HG02885 (cell line): Measurements from ENCODE around the gene TCHP.

Experiments
- ATAC-seq: cut with Tn5 transposase; IDR thresholded peaks from one replicate; pipeline ENCODE4 v1.9.1; 2021; ENCODE audit warnings: mild to moderate bottlenecking; ENCODE audit not compliant: unreplicated experiment, poor library complexity

The TCHP gene

DNA sequence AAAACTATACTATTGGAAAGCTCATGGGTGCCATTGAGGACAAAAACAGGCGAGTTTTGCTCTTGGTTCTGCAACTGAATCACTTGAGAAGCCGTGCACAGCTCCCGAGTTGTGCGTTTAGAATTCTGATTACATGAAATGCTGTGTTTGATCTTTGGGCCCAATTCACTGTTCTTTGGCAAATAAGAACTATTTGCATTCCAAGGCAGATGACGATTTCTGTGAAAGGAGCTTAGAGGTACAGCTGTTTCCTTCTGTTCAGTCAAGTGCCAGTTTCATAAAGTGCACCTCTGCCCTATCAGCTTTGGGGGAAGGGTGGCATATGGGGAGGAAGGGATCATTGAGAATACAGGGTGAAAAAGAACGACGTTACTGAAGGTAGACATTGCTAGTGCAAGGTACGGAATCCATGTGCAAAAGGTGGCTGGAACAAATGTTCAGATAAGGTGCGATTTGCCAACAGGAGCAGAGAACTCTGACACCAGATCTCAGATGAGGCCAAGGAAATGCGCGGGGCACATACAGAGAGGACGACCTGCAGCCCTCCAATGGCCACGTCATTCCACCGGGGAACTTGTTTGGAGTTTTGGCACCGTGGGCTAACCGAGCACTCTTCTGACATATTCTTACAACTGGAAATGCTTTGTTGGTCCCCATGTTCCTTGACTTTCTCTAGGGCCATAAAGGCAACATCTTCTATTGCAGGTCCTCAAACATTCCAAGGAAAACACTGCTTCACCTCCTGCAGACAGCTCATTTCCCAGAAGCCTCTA lies 30.1 kb downstream of the TCHP start:
- no peak for ATAC-seq

DNA sequence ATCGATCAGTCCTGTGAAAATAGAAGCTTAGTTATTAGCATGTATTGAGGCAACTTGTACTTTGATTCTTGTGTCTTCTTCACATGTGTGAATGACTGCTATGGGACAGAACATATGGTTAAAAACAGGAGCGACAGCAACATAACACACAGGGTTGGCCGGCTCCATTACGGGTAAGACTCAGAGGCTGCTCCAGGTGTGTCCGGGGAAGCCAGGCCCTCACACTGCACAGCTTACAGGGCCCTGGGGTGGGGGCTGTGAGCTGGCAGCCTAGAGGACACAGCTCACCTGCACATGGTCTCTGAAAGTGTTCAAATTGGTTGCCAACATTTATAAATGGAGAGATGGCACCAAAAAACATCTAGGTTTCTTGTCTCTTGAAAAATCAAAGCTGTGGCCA lies 31.1 kb downstream of the TCHP start:
- ATAC-seq = no peak

DNA sequence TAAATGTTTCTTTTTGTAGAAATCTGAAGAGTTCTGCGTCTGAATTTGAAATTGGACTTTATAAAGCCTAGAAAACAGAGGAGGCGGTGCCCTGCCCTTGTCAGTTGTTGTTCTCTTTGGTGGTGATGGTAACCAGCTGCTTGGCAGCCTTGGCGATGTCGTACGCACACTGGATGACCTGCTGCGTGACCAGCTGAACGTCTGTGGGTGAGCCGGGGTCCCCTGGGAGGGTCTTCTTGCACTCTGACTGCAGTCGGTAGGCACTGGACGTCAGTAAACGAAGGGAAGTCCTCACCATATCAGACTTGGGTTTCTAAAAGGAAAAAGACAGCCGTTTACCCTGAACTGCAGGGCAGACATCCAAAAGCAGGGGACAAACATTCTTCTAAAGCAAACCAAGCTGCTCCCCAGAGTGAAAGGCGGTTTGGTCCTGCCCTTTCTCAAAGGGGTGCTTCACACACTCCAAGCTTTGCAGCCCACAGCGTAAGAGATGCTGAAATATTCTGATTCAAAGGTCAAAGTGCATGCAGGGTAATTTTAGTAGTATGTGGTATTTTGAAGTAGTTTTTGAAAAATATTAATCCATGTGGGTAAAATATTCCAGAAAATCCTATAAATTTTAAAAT lies 32.9 kb downstream of the TCHP start:
- no peak for ATAC-seq

DNA sequence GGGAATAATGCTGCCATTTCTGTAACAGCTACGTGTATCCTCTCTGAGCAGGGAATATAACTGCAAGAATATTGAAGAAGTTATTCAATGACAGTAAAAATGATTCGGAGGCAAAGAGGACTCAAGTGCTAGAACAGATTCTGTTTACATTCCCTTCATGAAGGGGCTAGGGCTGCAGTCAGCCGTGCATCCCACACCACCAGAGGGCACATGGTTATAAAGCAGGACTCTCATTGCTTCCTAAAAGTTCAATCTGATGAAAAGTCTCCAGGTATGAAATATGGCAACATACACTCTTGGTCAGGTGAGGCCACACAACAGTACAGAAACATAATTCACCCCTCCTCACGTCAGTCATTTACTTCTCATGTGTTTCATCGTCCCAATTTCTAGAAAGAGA lies 34.0 kb downstream of the TCHP start:
- no peak for ATAC-seq

DNA sequence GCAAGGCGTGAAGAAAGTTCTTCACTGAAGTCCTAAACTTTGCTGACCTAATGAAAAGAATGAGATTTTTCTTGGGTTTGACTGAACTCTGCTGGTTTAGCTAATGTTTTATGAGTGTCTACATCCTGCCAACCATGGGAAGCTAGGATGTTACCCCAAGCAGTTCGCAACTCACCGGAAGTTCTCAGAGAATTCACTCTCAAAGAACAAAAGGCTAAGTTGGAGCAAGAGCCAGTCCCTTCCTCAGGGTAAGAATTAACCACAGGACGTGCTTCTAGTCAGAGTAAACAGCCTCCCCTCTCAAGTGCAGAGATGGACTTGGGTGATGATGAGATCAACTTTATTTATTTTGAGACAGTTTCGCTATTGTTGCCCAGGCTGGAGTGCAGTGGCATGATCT lies 37.3 kb downstream of the TCHP start:
- ATAC-seq = no peak

DNA sequence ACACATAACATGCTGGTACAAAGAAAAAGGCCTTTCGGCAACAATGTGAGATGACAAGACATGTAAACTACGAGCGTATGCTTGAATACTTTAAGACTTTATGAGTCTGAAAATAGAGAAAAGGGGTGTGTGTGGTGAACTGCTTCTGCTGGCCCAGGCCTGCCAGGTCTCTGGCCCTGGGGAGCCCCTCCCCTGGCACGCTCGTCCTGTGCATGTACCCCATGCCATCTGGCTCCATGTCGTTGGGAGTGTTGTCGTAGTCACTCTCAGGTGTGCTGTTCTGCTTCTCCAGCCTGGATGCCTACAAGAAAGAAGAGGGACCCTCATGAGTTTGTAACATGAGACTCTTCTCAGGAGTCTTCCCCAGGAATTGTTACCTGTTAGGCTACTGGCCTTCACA lies 38.9 kb downstream of the TCHP start:
- no peak for ATAC-seq

DNA sequence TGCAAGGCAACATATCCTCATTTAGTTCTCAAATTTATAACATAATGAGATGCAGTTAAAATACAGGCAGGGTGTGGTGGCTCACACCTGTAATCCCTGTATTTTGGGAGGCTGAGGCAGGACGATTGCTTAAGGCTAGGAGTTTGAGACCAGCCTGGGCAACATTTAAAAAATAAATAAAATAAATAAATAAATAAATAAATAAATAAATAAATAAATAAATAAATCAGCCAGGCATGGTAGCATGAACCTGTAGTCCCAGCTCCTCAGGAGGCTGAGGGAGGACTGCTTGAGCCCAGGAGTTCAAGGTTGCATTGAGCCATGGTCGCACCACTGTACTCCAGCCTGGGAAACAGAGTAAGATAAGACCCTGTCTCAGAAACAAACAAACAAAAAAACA lies 39.4 kb downstream of the TCHP start:
- ATAC-seq = no peak

DNA sequence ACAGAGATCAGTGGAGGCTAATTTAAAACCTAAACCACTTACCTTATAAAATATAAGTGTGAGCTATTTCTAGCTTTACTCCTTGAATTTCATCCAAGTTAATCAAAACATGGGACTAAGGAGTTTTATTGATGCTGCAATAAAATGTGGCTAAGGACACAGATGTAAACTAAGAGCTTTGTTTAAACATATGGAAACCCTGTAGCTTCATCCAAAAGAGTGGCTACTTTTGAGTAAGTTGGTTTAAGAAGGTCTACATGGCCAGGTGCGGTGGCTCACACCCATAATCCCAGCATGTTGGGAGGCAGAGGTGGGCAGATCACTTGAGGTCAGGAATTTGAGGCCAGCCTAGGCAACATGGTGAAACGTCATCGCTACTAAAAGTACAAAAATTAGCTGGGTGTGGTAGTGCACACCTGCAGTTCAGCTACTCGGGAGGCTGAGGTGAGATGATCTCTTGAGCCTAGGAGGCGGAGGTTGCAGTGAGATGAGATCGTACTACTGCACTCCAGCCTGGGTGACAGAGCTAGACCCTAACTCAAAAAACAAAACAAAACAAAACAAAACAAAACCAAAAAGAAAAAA lies 40.4 kb downstream of the TCHP start:
- no peak for ATAC-seq

DNA sequence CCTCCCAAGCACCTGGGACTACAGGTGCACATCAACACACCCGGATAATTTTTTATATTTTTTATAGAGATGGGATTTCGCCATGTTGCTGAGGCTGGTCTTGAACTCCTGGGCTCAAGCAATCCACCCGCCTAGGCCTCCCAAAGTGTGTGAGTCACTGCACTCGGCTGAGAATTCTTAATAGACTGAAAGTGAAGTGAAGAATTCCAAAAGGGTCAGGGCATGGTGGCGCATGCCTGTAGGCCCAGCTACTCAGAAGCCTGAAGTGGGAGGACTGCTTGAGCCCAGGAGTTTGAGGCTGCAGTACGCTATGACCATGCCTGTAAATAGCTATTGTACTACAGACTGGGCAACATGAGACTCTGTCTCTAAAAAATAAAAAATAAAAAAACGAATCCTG lies 43.7 kb downstream of the TCHP start:
- ATAC-seq = no peak

DNA sequence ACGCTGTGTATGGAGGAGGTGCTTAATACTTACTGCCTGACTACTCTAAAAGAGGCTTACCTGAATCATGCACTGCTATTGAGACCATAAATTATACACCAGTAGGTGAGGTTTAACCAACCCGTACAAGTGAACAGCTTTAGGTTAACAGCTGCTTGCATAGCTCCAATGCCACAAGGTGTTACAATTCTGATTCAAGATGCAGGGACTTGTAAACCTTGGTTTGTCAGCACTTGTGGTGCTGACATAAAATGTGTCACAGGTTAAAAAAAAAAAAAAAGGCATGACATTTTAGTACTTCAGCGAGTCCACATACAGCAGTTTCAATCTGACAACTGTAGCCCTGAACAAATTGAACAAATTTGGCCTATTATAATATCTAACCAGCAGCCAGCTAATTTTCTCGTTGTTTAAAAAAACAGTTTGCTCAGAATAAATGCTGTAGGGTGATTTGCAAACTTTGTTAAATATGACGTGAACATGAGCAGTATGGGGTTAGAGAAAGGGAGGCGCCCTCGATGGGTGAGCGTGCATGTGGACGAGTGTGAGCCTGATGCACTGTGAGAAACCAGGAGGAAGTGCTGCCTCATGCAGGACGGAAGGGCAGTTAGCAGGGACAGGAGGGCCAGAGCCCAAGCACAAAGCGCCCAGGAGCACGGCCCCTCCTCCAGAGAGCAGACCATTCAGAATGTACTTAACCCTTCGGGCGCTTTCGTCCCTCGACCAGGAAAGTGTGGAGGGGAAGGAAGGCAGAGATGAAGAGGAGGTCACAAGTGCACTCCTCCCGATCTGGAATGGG lies 44.7 kb downstream of the TCHP start:
- no peak for ATAC-seq

DNA sequence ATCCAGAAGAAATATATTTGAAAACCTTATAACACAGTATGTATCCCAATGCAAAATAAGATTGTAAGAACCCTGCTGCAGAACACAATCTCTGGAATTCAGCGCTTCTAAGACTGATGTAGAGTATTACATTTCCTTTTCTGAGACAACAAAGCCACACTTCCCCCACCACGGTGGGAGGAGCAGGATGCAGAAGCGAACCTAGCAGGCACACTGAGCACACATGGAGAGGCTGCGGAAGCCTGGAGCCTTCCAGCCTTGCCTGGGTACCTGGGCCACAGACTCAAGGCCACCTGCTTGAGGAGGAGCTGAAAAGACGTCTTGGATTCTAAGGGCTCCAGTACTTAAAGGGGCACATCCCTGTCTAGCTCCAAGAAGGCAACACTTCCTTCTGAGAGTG lies 46.4 kb downstream of the TCHP start:
- ATAC-seq = no peak

DNA sequence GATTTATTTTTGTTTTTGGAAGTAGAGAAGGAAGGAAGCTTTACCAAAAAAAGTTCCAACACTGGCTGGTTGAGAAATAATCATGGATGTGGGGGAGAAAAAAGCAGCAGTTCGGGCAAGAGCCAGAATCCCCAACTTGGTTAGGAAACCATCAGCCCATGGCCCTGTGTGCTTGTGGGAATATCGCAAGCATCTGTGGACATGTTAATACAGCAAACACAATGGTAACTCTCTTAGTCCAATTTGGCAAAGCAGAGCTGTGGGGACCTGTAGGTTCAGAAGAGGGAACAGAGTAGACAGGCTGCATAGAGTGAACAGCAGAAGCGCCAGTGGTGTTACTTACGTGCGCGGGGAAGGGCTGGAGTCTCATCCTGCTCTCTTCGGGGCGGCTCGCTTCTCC lies 46.8 kb downstream of the TCHP start:
- no peak for ATAC-seq

DNA sequence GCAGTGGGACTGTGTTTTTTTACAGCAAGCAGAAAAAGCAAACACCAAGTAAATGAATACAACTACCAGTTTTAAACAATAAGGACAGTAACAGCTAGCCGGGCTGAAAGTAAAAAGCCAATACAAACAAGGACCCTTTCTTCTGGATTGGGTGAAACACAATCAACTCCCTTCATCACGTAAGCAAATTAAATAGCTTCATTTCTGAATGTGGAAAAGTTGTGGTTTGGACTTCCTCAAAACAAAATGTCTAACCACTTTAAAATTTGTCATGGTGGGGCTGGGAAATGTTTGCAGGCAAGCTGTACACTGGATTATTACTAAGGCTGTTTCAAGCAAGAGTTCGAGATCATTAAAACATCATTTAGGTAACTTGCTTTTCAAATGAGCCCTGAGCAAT lies 47.4 kb downstream of the TCHP start:
- ATAC-seq = no peak

DNA sequence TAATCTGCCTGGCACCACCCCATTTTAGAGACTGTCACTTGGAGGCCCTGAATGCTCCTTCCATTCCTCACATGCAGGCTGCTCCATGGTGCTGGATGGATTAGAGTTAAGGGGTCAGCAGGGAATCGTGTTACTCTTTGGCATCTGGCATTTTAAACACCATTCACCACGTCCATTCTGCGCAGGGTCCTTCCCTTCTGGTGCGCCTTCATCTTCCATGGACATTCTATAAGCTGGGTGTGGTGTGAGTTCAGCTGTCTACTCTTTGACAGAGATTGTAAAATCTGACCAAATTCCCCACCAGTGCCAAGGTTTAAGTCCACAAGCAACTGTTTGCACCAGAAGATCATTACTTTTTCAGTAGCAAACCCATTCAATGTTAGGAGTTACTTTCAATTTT lies 48.3 kb downstream of the TCHP start:
- no peak for ATAC-seq

DNA sequence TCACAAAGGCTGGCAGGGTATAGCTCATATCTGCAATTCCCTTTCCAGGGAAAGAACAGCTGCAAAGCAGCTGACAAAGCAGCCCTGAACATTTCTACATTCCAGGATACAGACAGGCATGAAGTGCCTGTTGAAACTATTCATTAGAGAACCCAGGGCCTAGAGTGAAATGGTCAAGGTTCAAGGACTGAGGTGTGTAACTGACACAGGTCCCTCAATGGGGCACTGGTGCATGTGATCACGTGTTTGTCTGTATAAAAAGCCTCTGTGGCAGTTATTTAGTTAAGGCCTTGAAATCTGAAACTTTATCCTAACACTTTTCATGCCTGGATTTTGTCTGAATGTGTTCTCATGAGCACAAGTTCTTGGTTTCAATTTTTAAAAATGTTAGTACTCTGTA lies 49.0 kb downstream of the TCHP start:
- ATAC-seq = no peak

DNA sequence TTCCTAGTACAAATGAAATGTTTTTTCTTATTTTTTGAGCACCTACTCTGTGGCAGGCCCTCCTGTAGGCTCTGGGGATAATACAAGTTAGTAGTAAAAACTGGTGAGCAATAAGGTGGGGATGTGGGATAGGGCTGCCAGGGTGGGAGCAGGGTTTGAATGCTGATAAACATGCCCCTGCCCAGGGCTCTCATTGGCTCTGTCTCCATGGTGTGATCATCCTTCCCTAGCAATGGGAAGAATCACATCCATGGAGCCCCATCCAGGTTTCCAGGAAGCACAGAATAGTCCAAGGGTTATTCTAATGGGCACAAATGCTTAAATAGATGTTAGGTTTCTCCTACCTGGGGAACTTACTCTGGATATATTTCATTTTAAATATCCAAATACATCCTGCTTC lies 50.6 kb downstream of the TCHP start:
- ATAC-seq = no peak

DNA sequence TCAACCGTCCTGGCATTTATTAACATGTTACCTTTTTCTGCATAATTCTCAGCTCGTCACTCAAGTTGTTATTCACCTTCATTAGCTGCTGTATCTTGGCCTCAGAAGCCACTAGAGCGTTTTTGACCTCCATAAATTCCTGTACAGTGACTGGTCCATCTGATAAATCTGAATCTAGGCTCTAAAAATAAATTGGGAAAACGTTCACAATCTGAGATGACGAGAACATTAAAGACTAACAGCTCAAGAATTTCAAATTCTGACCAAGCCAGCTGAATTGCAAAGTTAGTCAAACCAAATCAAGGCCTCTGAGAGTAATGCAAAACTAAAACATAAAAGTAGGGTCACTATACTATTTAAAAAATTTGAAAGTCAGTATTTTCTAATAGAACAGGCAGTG lies 51.1 kb downstream of the TCHP start:
- no peak for ATAC-seq

DNA sequence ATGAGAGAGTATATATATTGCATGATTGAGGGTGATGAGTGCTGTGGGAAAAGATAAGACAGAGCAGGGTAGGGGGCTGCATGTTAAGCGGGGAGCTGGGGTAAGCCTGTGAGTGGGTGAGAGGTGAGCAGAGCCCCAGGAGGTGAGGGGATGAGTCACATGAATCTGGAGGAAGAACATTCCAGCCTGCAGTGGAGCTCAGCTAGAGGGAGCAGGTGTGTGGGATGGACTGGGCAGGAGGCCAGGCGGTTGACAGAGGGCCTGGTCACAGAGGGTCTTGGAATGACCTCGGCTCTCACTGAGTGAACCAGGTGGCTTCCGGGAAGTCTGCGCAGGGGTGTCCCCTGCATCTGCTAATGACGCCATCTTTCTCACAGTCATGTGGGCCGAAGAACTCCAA lies 51.7 kb downstream of the TCHP start:
- no peak for ATAC-seq

DNA sequence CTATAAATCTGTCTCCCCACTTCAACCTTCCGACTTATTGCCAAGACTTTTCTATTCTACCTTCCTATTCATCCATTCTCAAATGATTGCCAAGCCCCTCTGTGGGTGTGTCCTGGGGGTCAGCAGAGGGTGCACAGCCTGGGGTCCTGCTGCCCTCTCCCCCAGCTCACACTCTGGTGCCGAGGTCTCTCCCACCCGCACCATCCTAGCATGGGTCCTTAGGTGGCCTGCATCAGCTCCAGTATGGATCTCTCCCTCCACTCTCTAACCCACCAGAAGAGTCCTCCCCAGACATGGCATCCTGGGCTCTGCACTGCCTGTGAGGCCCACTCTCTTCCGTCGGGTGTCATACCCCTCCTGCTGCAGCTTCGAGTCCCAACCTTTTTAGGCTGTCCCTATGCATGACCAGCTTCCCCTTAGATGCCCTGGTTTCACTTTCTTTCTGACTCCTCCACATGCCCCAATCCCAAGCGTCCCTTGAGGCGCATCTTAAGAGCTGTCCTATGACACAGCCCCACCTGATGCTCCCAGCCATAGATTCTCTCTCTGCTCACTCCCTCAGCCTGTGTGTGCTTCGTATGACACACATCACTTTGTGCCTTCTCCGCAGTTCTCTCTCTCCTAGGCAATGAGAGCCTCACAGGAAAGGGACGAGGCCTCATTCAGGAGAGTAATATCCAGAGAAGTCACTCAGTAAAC lies 52.2 kb downstream of the TCHP start:
- no peak for ATAC-seq

DNA sequence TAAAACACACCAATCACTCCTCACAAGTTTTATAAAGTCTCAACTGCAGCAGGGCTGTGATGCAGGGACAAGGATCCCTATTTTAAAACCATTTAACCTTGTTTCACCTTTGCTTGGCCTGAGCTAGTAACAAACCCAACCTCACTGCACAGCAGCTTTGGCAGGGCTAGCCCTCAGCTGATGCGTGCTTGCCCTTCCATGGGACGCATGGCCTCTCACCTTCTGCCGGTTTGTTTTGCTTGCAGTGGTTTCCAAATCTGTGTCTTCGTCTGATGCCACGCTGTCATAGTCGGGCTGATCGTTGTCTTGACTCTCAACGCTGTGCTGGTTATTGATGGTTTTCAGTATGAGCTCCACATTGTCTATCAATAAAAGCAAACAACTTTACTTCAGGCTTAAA lies 52.8 kb downstream of the TCHP start:
- ATAC-seq = no peak

DNA sequence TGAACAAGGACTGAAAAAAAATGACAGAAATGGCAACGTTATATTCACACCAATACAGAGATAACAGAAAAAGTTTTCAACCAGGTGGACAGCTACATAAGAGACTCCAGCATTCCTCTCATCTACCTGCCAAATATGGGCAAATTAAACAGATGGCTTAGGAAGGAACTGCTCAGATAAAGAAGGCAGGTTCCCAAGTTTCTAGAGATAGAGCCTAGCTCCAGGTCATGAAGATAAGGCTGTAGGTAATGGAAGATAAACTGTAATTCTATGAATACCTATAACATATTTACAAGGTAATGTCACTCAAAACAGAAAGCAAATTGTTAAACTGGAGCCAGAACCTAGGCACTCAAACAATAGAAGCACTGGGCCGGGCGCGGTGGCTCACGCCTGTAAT lies 53.6 kb downstream of the TCHP start:
- no peak for ATAC-seq
